SU-DHL-6 (cell line): ENCODE measurements around the gene UNC5A.

Source experiments
- EZH2phosphoT487 ChIP-seq: fragments of 200-600 bp; sonication (generic), shearing (Covaris generic); conservative IDR thresholded peaks from 2 replicates; pipeline ENCODE4 v1.6.1; 2018; ENCODE audit warnings: mild to moderate bottlenecking, antibody characterized with exemption, low read length, moderate library complexity, mixed read lengths
- TF ChIP-seq, protein P1 (sequence below): fragments of 200-600 bp; sonication (generic); IDR thresholded peaks from one replicate; pipeline ENCODE4 v1.5.1; 2017; ENCODE audit warnings: antibody characterized with exemption, mild to moderate bottlenecking, low read length, moderate library complexity; ENCODE audit not compliant: insufficient read depth, poor library complexity, severe bottlenecking

DNA sequence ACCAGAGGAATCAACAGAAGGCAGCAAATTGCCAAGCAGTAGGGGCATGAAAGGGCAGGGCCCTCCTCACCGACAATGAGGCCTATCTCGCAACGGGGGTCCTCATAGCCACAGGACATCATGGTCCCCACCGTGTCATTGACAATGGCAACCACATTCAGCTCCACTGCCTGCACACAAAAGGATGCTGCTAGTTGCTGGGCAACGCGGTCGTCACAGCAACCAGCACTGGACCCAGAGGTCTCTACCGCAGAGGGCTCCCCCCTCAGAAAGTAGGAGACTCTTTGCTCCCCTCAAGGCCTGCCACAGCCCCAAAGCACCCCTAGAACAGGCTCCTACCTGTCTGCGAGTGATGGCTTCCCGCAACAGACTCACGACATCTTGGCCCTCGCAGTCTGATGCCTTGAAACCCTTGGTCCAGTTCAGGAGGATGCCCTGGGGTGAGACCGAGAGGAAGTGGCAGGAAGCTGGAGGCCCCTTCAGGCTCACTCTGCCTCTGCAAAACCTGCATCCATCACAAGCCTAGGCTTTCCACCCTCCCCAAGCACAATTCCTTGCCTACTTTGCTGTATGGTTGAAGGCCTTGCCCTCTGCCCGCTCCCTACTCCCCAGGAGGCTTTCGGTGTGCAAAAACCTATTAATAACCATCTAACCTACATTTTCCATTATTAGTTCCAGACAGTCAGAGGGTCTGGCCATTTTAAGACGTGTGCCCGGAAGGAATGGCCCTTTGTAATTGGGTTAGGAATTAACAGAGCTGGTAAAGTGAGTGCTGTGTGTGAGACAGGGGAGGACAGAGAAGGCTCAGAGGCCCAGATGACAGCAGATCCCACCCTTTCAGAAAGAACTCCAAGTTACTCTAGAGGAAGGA lies 73.6 kb downstream of the UNC5A start:
- TF ChIP-seq, protein P1, sequence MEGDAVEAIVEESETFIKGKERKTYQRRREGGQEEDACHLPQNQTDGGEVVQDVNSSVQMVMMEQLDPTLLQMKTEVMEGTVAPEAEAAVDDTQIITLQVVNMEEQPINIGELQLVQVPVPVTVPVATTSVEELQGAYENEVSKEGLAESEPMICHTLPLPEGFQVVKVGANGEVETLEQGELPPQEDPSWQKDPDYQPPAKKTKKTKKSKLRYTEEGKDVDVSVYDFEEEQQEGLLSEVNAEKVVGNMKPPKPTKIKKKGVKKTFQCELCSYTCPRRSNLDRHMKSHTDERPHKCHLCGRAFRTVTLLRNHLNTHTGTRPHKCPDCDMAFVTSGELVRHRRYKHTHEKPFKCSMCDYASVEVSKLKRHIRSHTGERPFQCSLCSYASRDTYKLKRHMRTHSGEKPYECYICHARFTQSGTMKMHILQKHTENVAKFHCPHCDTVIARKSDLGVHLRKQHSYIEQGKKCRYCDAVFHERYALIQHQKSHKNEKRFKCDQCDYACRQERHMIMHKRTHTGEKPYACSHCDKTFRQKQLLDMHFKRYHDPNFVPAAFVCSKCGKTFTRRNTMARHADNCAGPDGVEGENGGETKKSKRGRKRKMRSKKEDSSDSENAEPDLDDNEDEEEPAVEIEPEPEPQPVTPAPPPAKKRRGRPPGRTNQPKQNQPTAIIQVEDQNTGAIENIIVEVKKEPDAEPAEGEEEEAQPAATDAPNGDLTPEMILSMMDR, result no peak
- TF ChIP-seq EZH2phosphoT487, result no peak
